Fibroblast of villous mesenchyme (primary cell): ENCODE data around the gene COX19. TPM values are rescaled to one million over a fixed set of nuclear protein-coding genes. Genes with fewer than 3 reads are reported as not detected.
"Not testable (repeated sequence)": the region's sequence is repeated elsewhere in the genome, so short reads cannot be mapped to it uniquely, and the experiment has no call there.

Experiments used
- DNase-seq: peaks from one replicate; pipeline ENCODE4 v3.0.0-alpha.2; 2010; ENCODE audit warnings: low read depth
- H3K4me3 ChIP-seq: 2 replicates; pipeline ENCODE4 v1.5.1; 2011; ENCODE audit warnings: low read depth, mild to moderate bottlenecking, low read length
- total RNA-seq: library from RNA; depleted of rRNA; stranded (reverse); fragments of >200 nt; gene quantifications from 2 replicates; pipeline ENCODE4 v1.2.3, GENCODE V29; 2012
- TF ChIP-seq, protein P1 (sequence below): IDR thresholded peaks from 2 replicates; pipeline ENCODE4 v1.5.1; 2012; ENCODE audit warnings: low read depth, mild to moderate bottlenecking, low read length; ENCODE audit not compliant: insufficient read depth

Gene COX19
- total RNA-seq, 1 donor = 8.2 TPM

GRCh38 chr7:1010226-1010625 lies 34.9 kb upstream of the COX19 start:
- TF ChIP-seq, protein P1, sequence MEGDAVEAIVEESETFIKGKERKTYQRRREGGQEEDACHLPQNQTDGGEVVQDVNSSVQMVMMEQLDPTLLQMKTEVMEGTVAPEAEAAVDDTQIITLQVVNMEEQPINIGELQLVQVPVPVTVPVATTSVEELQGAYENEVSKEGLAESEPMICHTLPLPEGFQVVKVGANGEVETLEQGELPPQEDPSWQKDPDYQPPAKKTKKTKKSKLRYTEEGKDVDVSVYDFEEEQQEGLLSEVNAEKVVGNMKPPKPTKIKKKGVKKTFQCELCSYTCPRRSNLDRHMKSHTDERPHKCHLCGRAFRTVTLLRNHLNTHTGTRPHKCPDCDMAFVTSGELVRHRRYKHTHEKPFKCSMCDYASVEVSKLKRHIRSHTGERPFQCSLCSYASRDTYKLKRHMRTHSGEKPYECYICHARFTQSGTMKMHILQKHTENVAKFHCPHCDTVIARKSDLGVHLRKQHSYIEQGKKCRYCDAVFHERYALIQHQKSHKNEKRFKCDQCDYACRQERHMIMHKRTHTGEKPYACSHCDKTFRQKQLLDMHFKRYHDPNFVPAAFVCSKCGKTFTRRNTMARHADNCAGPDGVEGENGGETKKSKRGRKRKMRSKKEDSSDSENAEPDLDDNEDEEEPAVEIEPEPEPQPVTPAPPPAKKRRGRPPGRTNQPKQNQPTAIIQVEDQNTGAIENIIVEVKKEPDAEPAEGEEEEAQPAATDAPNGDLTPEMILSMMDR = no peak
- H3K4me3 ChIP-seq = no peak overlapping the region
- DNase-seq = no peak

GRCh38 chr7:1009747-1010146 lies 34.4 kb upstream of the COX19 start:
- TF ChIP-seq, protein P1 = no peak
- H3K4me3 ChIP-seq = no peak overlapping the region
- DNase-seq = no peak

- TF ChIP-seq, protein P1 = no peak
- H3K4me3 ChIP-seq = no peak overlapping the region
- no peak for DNase-seq
Observed at GRCh38 chr7:1008733-1009363, 33.5 kb upstream of the COX19 start.

- TF ChIP-seq, protein P1 = no peak
- no peak overlapping the region for H3K4me3 ChIP-seq
- no peak for DNase-seq
Observed at GRCh38 chr7:1007901-1008300, 32.6 kb upstream of the COX19 start.

GRCh38 chr7:1005303-1005702 lies 30.0 kb upstream of the COX19 start:
- H3K4me3 ChIP-seq = no peak overlapping the region
- no peak for DNase-seq
- TF ChIP-seq, protein P1 = no peak

DNA sequence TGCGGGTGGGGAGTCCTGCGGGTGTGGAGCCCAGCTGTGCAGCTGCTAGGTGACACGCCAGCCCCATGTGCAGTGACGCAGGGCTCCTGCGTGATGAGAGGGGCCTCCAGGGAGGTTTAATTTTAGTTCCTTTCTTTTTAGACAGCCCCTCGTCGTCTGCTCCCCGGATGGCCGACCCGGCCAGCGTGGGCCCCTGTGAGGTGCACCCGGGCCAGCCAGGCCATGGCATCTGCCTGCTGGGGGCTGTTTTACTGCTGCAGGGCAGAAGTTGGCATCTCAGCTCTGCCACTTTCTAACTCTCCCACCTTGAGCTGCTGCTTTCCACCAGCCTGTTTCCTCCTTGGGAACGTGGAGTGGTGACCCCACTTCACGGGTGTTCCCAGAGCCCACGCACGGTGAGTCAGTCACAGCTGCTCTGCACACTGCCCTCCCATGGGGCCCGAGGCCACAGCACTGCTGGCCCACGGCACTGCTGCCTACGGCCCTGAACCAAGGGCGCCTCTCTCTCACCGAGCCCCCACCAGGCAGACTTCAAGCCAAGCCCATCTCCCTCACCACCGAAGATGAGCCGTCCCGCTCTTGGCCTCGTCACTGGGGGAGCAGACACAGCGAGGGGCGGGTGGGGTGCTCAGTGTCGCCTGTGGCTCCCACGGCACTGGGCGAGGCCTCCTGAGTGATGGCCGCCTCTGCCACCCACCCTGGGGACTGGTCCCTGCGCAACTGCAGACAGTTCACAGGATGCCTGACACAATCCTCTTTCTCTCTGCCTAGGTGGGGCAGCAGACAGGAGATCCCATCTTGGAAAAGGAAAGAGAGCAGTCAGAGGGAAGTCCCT lies 28.9 kb upstream of the COX19 start:
- H3K4me3 ChIP-seq = no peak overlapping the region
- TF ChIP-seq, protein P1 = no peak
- no peak for DNase-seq

GRCh38 chr7:1002445-1002844 lies 27.1 kb upstream of the COX19 start:
- not testable (repeated sequence) for DNase-seq, H3K4me3 ChIP-seq

DNA sequence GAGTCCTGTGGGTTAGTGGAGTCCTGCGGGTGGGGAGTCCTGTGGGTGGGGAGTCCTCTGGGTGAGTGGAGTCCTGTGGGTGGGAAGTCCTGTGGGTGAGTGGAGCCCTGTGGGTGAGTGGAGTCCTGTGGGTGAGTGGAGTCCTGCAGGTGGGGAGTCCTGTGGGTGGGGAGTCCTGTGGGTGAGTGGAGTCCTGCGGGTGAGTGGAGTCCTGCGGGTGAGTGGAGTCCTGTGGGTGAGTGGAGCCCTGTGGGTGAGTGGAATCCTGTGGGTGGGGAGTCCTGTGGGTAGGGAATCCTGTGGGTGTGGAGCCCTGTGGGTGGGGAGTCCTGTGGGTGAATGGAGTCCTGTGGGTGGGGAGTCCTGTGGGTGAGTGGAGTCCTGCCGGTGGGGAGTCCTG lies 26.7 kb upstream of the COX19 start:
- H3K4me3 ChIP-seq, DNase-seq: not testable (repeated sequence)

- not testable (repeated sequence) for H3K4me3 ChIP-seq, DNase-seq
Observed at GRCh38 chr7:1001069-1001770, 25.9 kb upstream of the COX19 start.
